Measurements from ENCODE around the gene CEP57L1.
A peak's percentile ranks its signal among the peaks of the same experiment; 100 is the strongest.

CEP57L1 gene

GRCh38 chr6:109056661-109057060 is 38.6 kb upstream of the CEP57L1 start:
- H3K36me3 ChIP-seq (replicated peaks): no peaks in the 10 kb centered on the region
- TF ChIP-seq CTCF (IDR thresholded peaks at IDR 0.05; ENCODE audit: low read depth, low read length, missing control alignments): no peak
- no peak overlapping the region for H3K4me3 ChIP-seq (ENCODE audit: low read depth, low read length)
- no peak overlapping the region for H3K27ac ChIP-seq
- no peaks in the 10 kb centered on the region for H3K27me3 ChIP-seq (replicated peaks)
- in situ Hi-C loops (cut with HindIII; ENCODE audit: low pct_ligation_motif_present, low sequenced_read_pairs): no loop called here
- no peak for DNase-seq

DNA sequence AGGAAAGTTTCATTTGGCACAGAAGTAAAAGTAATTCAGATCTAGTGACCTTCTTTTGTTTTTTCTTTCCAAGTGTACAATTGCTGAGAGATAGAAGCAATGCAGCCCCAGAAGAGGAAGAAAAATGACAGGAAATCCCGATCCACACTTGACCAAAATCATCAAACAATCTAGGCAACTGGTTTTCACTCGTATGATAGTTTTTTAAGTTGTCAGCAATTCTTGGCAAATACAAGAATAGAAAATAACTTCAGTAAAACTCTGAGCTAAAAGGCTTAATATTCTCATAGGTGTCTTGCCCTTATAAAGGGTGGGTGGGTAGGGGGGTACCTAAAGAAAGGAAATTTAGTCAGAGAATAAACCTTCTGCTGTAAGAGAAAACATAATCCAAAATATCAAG is 36.7 kb upstream of the CEP57L1 start:
- no peaks in the 10 kb centered on the region for H3K27me3 ChIP-seq (replicated peaks)
- H3K36me3 ChIP-seq (replicated peaks): no peaks in the 10 kb centered on the region
- in situ Hi-C loops (cut with HindIII; ENCODE audit: low pct_ligation_motif_present, low sequenced_read_pairs): no loop called here
- H3K4me3 ChIP-seq (ENCODE audit: low read depth, low read length): no peak overlapping the region
- no peak overlapping the region for H3K27ac ChIP-seq
- no peak for TF ChIP-seq CTCF (IDR thresholded peaks at IDR 0.05; ENCODE audit: low read depth, low read length, missing control alignments)
- no peak for DNase-seq

GRCh38 chr6:109059153-109059552 is 36.2 kb upstream of the CEP57L1 start:
- Histone ChIP-seq H3K27ac (peak overlapping the region; percentile 24), H3K36me3 (replicated peaks) (no peaks in the 10 kb centered on the region), H3K27me3 (replicated peaks) (no peaks in the 10 kb centered on the region), H3K4me3 (ENCODE audit: low read depth, low read length) (no peak overlapping the region)
- no peak for TF ChIP-seq CTCF (IDR thresholded peaks at IDR 0.05; ENCODE audit: low read depth, low read length, missing control alignments)
- DNase-seq: no peak
- in situ Hi-C loops (cut with HindIII; ENCODE audit: low pct_ligation_motif_present, low sequenced_read_pairs): no loop called here

- DNase-seq: peak; percentile 37
- Histone ChIP-seq H3K4me3 (ENCODE audit: low read depth, low read length) (no peak overlapping the region), H3K27me3 (replicated peaks) (no peaks in the 10 kb centered on the region), H3K27ac (peak overlapping the region; percentile 24), H3K36me3 (replicated peaks) (no peaks in the 10 kb centered on the region)
- TF ChIP-seq CTCF (IDR thresholded peaks at IDR 0.05; ENCODE audit: low read depth, low read length, missing control alignments): peak; percentile 16
- in situ Hi-C loops (cut with HindIII; ENCODE audit: low pct_ligation_motif_present, low sequenced_read_pairs): no loop called here
Observed at GRCh38 chr6:109059571-109060021, 35.7 kb upstream of the CEP57L1 start.

DNA sequence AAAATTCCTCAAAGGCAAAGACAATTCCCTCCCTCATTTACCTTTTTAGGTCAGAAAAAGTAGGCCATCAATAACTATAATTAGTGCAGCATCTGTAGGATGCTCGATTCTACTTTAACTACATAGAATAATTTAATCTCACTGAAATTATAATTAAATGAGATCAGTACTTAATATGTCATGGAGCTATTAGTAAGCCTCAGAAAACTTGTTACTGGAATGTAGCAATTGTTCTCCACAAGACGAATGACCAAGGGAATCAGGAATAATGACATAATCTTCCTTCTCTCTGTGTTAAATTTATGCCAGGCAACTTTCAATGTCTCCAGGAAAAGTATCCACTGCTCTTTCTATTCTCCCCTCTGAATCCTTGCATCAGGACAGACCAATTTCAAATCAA is 34.7 kb upstream of the CEP57L1 start:
- Histone ChIP-seq H3K27me3 (replicated peaks) (no peaks in the 10 kb centered on the region), H3K27ac (no peak overlapping the region), H3K4me3 (ENCODE audit: low read depth, low read length) (no peak overlapping the region), H3K36me3 (replicated peaks) (no peaks in the 10 kb centered on the region)
- no peak for TF ChIP-seq CTCF (IDR thresholded peaks at IDR 0.05; ENCODE audit: low read depth, low read length, missing control alignments)
- in situ Hi-C loops (cut with HindIII; ENCODE audit: low pct_ligation_motif_present, low sequenced_read_pairs): no loop called here
- DNase-seq: no peak

- in situ Hi-C loops (cut with HindIII; ENCODE audit: low pct_ligation_motif_present, low sequenced_read_pairs): no loop called here
- Histone ChIP-seq H3K27ac (no peak overlapping the region), H3K27me3 (replicated peaks) (no peaks in the 10 kb centered on the region), H3K36me3 (replicated peaks) (no peaks in the 10 kb centered on the region), H3K4me3 (ENCODE audit: low read depth, low read length) (no peak overlapping the region)
- no peak for DNase-seq
- TF ChIP-seq CTCF (IDR thresholded peaks at IDR 0.05; ENCODE audit: low read depth, low read length, missing control alignments): no peak
Observed at GRCh38 chr6:109062216-109062615, 33.1 kb upstream of the CEP57L1 start.

Measured in brain microvascular endothelial cell (primary cell).